Lower lobe of right lung (tissue), 2 donors: Measurements from ENCODE around the gene RNF10. TPM values are rescaled to one million over a fixed set of nuclear protein-coding genes. Genes with fewer than 3 reads are reported as not detected.
"Not testable (repeated sequence)": the region's sequence is repeated elsewhere in the genome, so short reads cannot be mapped to it uniquely, and the experiment has no call there.

Experiments
- ATAC-seq, 2 donors: fragments of 200-7000 bp; cut with Tn5 transposase; one replicate each; pipeline ENCODE4 v1.9.1; 2020 to 2022; ENCODE audit warnings: mild to moderate bottlenecking in 2 of 2, moderate library complexity in 2 of 2
- DNase-seq: peaks from one replicate; pipeline ENCODE4 v3.0.0-alpha.2; 2020
- H3K27ac ChIP-seq: fragments of 200-600 bp; one replicate; pipeline ENCODE4 v1.8.0; 2022
- H3K27me3 ChIP-seq: fragments of 200-600 bp; one replicate; pipeline ENCODE4 v1.8.0; 2022; ENCODE audit warnings: low read depth
- H3K36me3 ChIP-seq: fragments of 200-600 bp; one replicate; pipeline ENCODE4 v1.8.0; 2022; ENCODE audit warnings: mild to moderate bottlenecking
- H3K4me1 ChIP-seq: fragments of 200-600 bp; one replicate; pipeline ENCODE4 v1.8.0; 2022
- H3K4me3 ChIP-seq: fragments of 200-600 bp; one replicate; pipeline ENCODE4 v1.8.0; 2022; ENCODE audit warnings: mild to moderate bottlenecking
- H3K9me3 ChIP-seq: fragments of 200-600 bp; one replicate; pipeline ENCODE4 v1.8.0; 2022
- CTCF ChIP-seq: fragments of 200-600 bp; IDR thresholded peaks from one replicate; pipeline ENCODE4 v1.8.0; 2022; ENCODE audit warnings: antibody characterized with exemption, mild to moderate bottlenecking
- intact Hi-C: fragments of 100-400 bp; cut with DNase I; formaldehyde crosslinking; loops from one replicate; pipeline ENCODE4 v1.11.0; 2022
- long read RNA-seq: library from polyadenylated mRNA; unstranded; transcript quantifications from one replicate; pipeline ENCODE4 v2.0.0, GENCODE V29; 2021
- total RNA-seq: library from RNA; stranded (reverse); fragmentation: NEBNext Ultra II Directional; extraction: Animal tissue kit (Norgen Biotek cat#: 25700); gene quantifications from one replicate; pipeline ENCODE4 v1.2.1, GENCODE V29; 2021
- donor health status: DM: no; HTN: yes; CAD: no; lungs with severe emphysema.

The RNF10 gene
- 175 TPM for total RNA-seq
- long read RNA-seq, transcript RNF10-203 (17 exons, 2,671 nt) = minor isoform, 25 of 338 reads
- long read RNA-seq, transcript RNF10-201 (17 exons, 3,825 nt) = major isoform, 208 of 338 reads
- long read RNA-seq, partial matches to known transcripts = 50 of 338 reads
- long read RNA-seq, other reads (novel, unspliced or antisense) = 55 of 338 reads

- intact Hi-C loops = no loop called here
- TF ChIP-seq CTCF = no peak
These were observed at the start of gene RNF10 for GRCh38 chr12:120534203-120534702. TSS of gene RNF10 (plus strand) at chr12:120534356. CDS start at chr12:120534812, 456 bp downstream.

GRCh38 chr12:120485961-120486881 is 47.9 kb upstream of the RNF10 start:
- no peak for TF ChIP-seq CTCF
- intact Hi-C loops = no loop called here
- Histone ChIP-seq H3K4me1 (no peaks in the 10 kb centered on the region), H3K27ac (no peak overlapping the region), H3K27me3 (no peaks in the 10 kb centered on the region), H3K4me3 (no peak overlapping the region), H3K9me3 (no peaks in the 10 kb centered on the region), H3K36me3 (peaks cover 7% of the 10 kb centered on the region)
- ATAC-seq = no peak
- DNase-seq = no peak

More at GRCh38 chr12:120534203-120534702, at the start of gene RNF10:
- ATAC-seq = peak; percentile 83 to 87
- Histone ChIP-seq H3K27ac (peak within 1 kb of the TSS; percentile 91), H3K4me1 (peaks cover 47% of the 10 kb centered on the region), H3K9me3 (no peaks in the 10 kb centered on the region), H3K27me3 (no peaks in the 10 kb centered on the region), H3K4me3 (peak within 1 kb of the TSS; percentile 77), H3K36me3 (no peaks in the 10 kb centered on the region)
- DNase-seq = peak; percentile 77

GRCh38 chr12:120487552-120487951 is 46.6 kb upstream of the RNF10 start:
- H3K27ac ChIP-seq, H3K4me1 ChIP-seq, intact Hi-C loops, H3K4me3 ChIP-seq, H3K27me3 ChIP-seq, DNase-seq, ATAC-seq, H3K9me3 ChIP-seq: not testable (repeated sequence)
- H3K36me3 ChIP-seq = peaks cover 14% of the 10 kb centered on the region

- intact Hi-C loops = no loop called here
These were observed 46.0 kb upstream of the RNF10 start for GRCh38 chr12:120488057-120488640.

GRCh38 chr12:120489018-120489417 is 45.1 kb upstream of the RNF10 start:
- no peak overlapping the region for H3K27ac ChIP-seq
- no peak for TF ChIP-seq CTCF
- no peak for ATAC-seq
- H3K4me1 ChIP-seq = no peaks in the 10 kb centered on the region
- H3K4me3 ChIP-seq = no peak overlapping the region
- intact Hi-C loops = no loop called here
- peaks cover 14% of the 10 kb centered on the region for H3K36me3 ChIP-seq
- no peak for DNase-seq
- H3K27me3 ChIP-seq = no peaks in the 10 kb centered on the region
- H3K9me3 ChIP-seq = no peaks in the 10 kb centered on the region

More at GRCh38 chr12:120488057-120488640, 46.0 kb upstream of the RNF10 start:
- Histone ChIP-seq H3K27me3 (no peaks in the 10 kb centered on the region), H3K9me3 (no peaks in the 10 kb centered on the region), H3K4me1 (no peaks in the 10 kb centered on the region), H3K27ac (no peak overlapping the region), H3K36me3 (peaks cover 14% of the 10 kb centered on the region), H3K4me3 (no peak overlapping the region)
- TF ChIP-seq CTCF = no peak
- ATAC-seq = no peak
- no peak for DNase-seq
